ENCODE measurements around the gene TPCN2. TPM values are rescaled to one million over a fixed set of nuclear protein-coding genes. Genes with fewer than 3 reads are reported as not detected.

TPCN2 gene
- total RNA-seq, 1 experiment from 2014 or later: 20.6 TPM

DNA sequence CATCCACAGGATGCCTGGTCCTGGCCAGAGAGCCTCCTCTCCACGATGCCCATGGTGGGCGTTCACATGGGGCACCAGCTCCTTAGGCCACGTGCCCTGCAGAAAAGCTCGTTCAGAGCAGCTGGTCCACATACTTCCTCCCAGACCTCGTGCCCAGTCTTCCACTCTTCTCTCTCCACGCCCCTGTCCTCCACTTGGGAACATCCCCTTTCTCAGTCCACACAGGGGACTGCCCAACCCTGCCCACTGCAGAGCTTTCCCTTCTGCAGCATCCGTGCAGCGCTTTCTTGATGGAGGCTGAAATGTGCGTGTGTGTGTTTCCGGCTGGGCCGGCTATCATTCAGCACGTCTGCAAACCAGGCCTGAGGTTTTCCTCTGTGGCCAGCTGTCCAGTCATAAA, 11.3 kb downstream of the TPCN2 start:
- H3K36me3 ChIP-seq (ENCODE audit: control insufficient read depth, insufficient read depth, low read length): no peaks in the 10 kb centered on the region
- H3K9me3 ChIP-seq (ENCODE audit: control insufficient read depth, insufficient read depth, low read depth, low read length): no peaks in the 10 kb centered on the region
- DNase-seq (ENCODE audit: low read depth, low spot score) (no peak), ATAC-seq (no peak)
- intact Hi-C loops (cut with micrococcal nuclease; ENCODE audit: unreplicated experiment): no loop called here
- ChIA-PET CTCF (interaction anchor here (1.0 kb wide), 1 partner anchor 16 kb away, joined by 3 read pairs; no protein-coding TSS in a partner anchor), POLR2A (no interaction called here)
- BruUV-seq (replicated peaks): no TSS peak
- H3K27ac ChIP-seq (ENCODE audit: low read length): no peak overlapping the region
- no peak overlapping the region for H3K4me3 ChIP-seq (ENCODE audit: low read depth in 2 of 2, low read length in 2 of 2)
- in situ Hi-C loops (cut with HindIII; ENCODE audit: low pct_unique_long_range_greater_than_20kb, low sequenced_read_pairs): no loop called here
- TF ChIP-seq TCF7L2 (IDR thresholded peaks at IDR 0.05; ENCODE audit: low read depth, low read length): no peak
- TF ChIP-seq, protein P1, sequence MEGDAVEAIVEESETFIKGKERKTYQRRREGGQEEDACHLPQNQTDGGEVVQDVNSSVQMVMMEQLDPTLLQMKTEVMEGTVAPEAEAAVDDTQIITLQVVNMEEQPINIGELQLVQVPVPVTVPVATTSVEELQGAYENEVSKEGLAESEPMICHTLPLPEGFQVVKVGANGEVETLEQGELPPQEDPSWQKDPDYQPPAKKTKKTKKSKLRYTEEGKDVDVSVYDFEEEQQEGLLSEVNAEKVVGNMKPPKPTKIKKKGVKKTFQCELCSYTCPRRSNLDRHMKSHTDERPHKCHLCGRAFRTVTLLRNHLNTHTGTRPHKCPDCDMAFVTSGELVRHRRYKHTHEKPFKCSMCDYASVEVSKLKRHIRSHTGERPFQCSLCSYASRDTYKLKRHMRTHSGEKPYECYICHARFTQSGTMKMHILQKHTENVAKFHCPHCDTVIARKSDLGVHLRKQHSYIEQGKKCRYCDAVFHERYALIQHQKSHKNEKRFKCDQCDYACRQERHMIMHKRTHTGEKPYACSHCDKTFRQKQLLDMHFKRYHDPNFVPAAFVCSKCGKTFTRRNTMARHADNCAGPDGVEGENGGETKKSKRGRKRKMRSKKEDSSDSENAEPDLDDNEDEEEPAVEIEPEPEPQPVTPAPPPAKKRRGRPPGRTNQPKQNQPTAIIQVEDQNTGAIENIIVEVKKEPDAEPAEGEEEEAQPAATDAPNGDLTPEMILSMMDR (IDR thresholded peaks at IDR 0.05): no peak
- TF ChIP-seq POLR2AphosphoS5 (IDR thresholded peaks at IDR 0.05; ENCODE audit: low read depth, low read length): no peak
- no peak for TF ChIP-seq SIN3A (IDR thresholded peaks at IDR 0.05; ENCODE audit: borderline replicate concordance, insufficient read depth, low read depth, low read length)
- TF ChIP-seq, protein P2, sequence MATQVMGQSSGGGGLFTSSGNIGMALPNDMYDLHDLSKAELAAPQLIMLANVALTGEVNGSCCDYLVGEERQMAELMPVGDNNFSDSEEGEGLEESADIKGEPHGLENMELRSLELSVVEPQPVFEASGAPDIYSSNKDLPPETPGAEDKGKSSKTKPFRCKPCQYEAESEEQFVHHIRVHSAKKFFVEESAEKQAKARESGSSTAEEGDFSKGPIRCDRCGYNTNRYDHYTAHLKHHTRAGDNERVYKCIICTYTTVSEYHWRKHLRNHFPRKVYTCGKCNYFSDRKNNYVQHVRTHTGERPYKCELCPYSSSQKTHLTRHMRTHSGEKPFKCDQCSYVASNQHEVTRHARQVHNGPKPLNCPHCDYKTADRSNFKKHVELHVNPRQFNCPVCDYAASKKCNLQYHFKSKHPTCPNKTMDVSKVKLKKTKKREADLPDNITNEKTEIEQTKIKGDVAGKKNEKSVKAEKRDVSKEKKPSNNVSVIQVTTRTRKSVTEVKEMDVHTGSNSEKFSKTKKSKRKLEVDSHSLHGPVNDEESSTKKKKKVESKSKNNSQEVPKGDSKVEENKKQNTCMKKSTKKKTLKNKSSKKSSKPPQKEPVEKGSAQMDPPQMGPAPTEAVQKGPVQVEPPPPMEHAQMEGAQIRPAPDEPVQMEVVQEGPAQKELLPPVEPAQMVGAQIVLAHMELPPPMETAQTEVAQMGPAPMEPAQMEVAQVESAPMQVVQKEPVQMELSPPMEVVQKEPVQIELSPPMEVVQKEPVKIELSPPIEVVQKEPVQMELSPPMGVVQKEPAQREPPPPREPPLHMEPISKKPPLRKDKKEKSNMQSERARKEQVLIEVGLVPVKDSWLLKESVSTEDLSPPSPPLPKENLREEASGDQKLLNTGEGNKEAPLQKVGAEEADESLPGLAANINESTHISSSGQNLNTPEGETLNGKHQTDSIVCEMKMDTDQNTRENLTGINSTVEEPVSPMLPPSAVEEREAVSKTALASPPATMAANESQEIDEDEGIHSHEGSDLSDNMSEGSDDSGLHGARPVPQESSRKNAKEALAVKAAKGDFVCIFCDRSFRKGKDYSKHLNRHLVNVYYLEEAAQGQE (IDR thresholded peaks at IDR 0.05; ENCODE audit: insufficient read depth in 1 of 2, low read depth in 2 of 2, low read length in 1 of 2): no peak
- no peaks in the 10 kb centered on the region for H3K4me1 ChIP-seq (ENCODE audit: control insufficient read depth, insufficient read depth, low read length)
- no peaks in the 10 kb centered on the region for H3K27me3 ChIP-seq (ENCODE audit: control insufficient read depth, insufficient read depth, low read length)

DNA sequence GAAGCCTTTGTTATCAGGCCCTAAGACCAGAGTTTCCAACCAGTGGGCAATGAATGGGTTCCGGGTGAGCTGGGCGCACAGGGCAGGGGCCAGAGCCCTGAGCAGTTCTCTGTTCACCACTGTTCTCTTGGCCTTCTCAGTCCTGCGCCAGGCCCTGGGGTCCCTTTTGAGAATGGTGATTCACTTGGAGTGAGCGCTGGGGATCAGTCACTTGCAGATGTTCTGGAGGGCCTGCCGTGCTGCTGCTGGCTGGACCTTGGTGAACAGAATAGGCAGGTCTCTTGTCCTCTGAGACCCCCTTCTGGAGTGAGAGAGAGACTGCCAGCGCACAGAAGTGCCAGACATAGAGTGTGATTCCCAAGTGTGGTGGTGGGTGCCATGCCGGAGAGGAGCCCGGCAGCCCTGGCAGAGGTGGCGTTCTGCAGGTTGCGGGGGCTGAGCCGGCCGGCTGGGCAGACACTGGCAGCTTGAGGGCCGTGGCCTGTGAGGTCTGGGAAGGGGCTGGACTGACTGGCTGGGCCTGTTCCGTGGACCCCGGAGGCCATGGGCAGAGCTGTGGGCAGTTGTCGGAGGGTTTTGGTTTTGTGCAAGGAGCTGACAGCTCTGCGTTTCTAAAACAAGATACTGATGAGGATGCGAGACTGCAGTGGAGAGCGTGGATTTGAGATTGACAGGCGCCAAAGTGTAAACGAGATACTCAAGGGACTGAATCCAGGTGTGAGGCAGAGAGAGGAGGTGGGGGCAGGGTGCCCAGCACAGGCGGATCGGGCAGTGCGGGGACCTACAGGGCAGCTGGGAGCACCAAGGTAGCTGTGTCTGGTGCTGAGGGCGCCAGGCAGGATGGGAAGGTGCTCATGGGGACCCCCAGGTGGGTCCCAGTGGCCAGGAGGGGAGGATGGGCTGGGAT, 12.3 kb downstream of the TPCN2 start:
- TF ChIP-seq SIN3A (IDR thresholded peaks at IDR 0.05; ENCODE audit: borderline replicate concordance, insufficient read depth, low read depth, low read length) (no peak), TCF7L2 (IDR thresholded peaks at IDR 0.05; ENCODE audit: low read depth, low read length) (no peak), POLR2AphosphoS5 (IDR thresholded peaks at IDR 0.05; ENCODE audit: low read depth, low read length) (no peak)
- TF ChIP-seq, protein P1 (IDR thresholded peaks at IDR 0.05): no peak
- TF ChIP-seq, protein P2 (IDR thresholded peaks at IDR 0.05; ENCODE audit: insufficient read depth in 1 of 2, low read depth in 2 of 2, low read length in 1 of 2): no peak
- CTCF ChIA-PET: no interaction called here
- no TSS peak for BruUV-seq (replicated peaks)
- ATAC-seq (no peak), DNase-seq (ENCODE audit: low read depth, low spot score) (no peak)
- H3K9me3 ChIP-seq (ENCODE audit: control insufficient read depth, insufficient read depth, low read depth, low read length): no peaks in the 10 kb centered on the region
- no peaks in the 10 kb centered on the region for H3K27me3 ChIP-seq (ENCODE audit: control insufficient read depth, insufficient read depth, low read length)
- in situ Hi-C loops (cut with HindIII; ENCODE audit: low pct_unique_long_range_greater_than_20kb, low sequenced_read_pairs) (no loop called here), intact Hi-C loops (cut with micrococcal nuclease; ENCODE audit: unreplicated experiment) (no loop called here)
- H3K27ac ChIP-seq (ENCODE audit: low read length): no peak overlapping the region
- H3K4me1 ChIP-seq (ENCODE audit: control insufficient read depth, insufficient read depth, low read length): no peaks in the 10 kb centered on the region
- no peaks in the 10 kb centered on the region for H3K36me3 ChIP-seq (ENCODE audit: control insufficient read depth, insufficient read depth, low read length)
- no peak overlapping the region for H3K4me3 ChIP-seq (ENCODE audit: low read depth in 2 of 2, low read length in 2 of 2)
- POLR2A ChIA-PET: no interaction called here
